H7 (cell line): ENCODE measurements around the gene TM4SF1. TPM values are rescaled to one million over a fixed set of nuclear protein-coding genes. Genes with fewer than 3 reads are reported as not detected.
"Not testable (repeated sequence)": the region's sequence is repeated elsewhere in the genome, so short reads cannot be mapped to it uniquely, and the experiment has no call there.

Experiments
- DNase-seq: peaks from one replicate; pipeline ENCODE4 v3.0.0; 2012
- H3K27me3 ChIP-seq: 2 replicates; pipeline ENCODE4 v1.6.0; 2011; ENCODE audit warnings: mild to moderate bottlenecking, low read length; ENCODE audit not compliant: control insufficient read depth, insufficient read depth
- H3K36me3 ChIP-seq: replicated peaks from 2 replicates; pipeline ENCODE4 v1.5.1; 2011; ENCODE audit warnings: low read length; ENCODE audit not compliant: control insufficient read depth, insufficient read depth
- H3K4me3 ChIP-seq: 2 replicates; pipeline ENCODE4 v1.5.1; 2011; ENCODE audit warnings: low read depth, mild to moderate bottlenecking, control low read depth, low read length, moderate library complexity; ENCODE audit not compliant: insufficient read depth
- total RNA-seq: library from RNA; depleted of rRNA; stranded (reverse); fragments of >200 nt; shearing (Covaris generic); gene quantifications from 2 replicates; pipeline ENCODE4 v1.2.3, GENCODE V29; 2014

Gene TM4SF1
- total RNA-seq, 1 experiment from 2014 or later = 0.07 TPM

GRCh38 chr3:149362366-149362765, 15.1 kb downstream of the TM4SF1 start:
- H3K4me3 ChIP-seq = no peak overlapping the region
- no peaks in the 10 kb centered on the region for H3K36me3 ChIP-seq
- no peak for DNase-seq
- no peaks in the 10 kb centered on the region for H3K27me3 ChIP-seq

- DNase-seq = no peak
- H3K27me3 ChIP-seq = no peaks in the 10 kb centered on the region
- H3K4me3 ChIP-seq = no peak overlapping the region
- H3K36me3 ChIP-seq = no peaks in the 10 kb centered on the region
Observed at GRCh38 chr3:149356630-149357029, 20.8 kb downstream of the TM4SF1 start.

- Histone ChIP-seq H3K27me3 (no peaks in the 10 kb centered on the region), H3K4me3 (no peak overlapping the region), H3K36me3 (no peaks in the 10 kb centered on the region)
- no peak for DNase-seq
Observed at GRCh38 chr3:149356044-149356592, 21.3 kb downstream of the TM4SF1 start.

- H3K4me3 ChIP-seq = no peak overlapping the region
- H3K36me3 ChIP-seq = no peaks in the 10 kb centered on the region
- no peaks in the 10 kb centered on the region for H3K27me3 ChIP-seq
- DNase-seq = no peak
Observed at GRCh38 chr3:149353581-149354184, 23.8 kb downstream of the TM4SF1 start.

- no peak overlapping the region for H3K4me3 ChIP-seq
Observed at GRCh38 chr3:149352556-149352955, 24.9 kb downstream of the TM4SF1 start.

GRCh38 chr3:149343951-149344350, 33.5 kb downstream of the TM4SF1 start:
- no peak for DNase-seq
- no peaks in the 10 kb centered on the region for H3K27me3 ChIP-seq
- H3K36me3 ChIP-seq = no peaks in the 10 kb centered on the region
- H3K4me3 ChIP-seq = no peak overlapping the region

More at GRCh38 chr3:149352556-149352955, 24.9 kb downstream of the TM4SF1 start:
- peak; percentile 83 for DNase-seq
- Histone ChIP-seq H3K27me3 (no peaks in the 10 kb centered on the region), H3K36me3 (no peaks in the 10 kb centered on the region)

- H3K27me3 ChIP-seq = no peaks in the 10 kb centered on the region
- no peaks in the 10 kb centered on the region for H3K36me3 ChIP-seq
- DNase-seq = no peak
- H3K4me3 ChIP-seq = no peak overlapping the region
Observed at GRCh38 chr3:149342413-149343380, 34.8 kb downstream of the TM4SF1 start.

GRCh38 chr3:149340310-149340933, 37.0 kb downstream of the TM4SF1 start:
- Histone ChIP-seq H3K4me3 (no peak overlapping the region), H3K27me3 (no peaks in the 10 kb centered on the region), H3K36me3 (no peaks in the 10 kb centered on the region)
- no peak for DNase-seq

GRCh38 chr3:149339931-149340309, 37.5 kb downstream of the TM4SF1 start:
- no peaks in the 10 kb centered on the region for H3K36me3 ChIP-seq
- H3K27me3 ChIP-seq = no peaks in the 10 kb centered on the region
- H3K4me3 ChIP-seq = no peak overlapping the region
- peak; percentile 14 for DNase-seq

- H3K27me3 ChIP-seq, DNase-seq, H3K36me3 ChIP-seq, H3K4me3 ChIP-seq: not testable (repeated sequence)
Observed at GRCh38 chr3:149337486-149337885, 40.0 kb downstream of the TM4SF1 start.

GRCh38 chr3:149336925-149337324, 40.5 kb downstream of the TM4SF1 start:
- DNase-seq = no peak

GRCh38 chr3:149333176-149333859, 44.1 kb downstream of the TM4SF1 start, which contains the start of gene TM4SF18:
TSS of gene TM4SF18 (minus strand) at chr3:149333636. CDS start at chr3:149333382, 254 bp downstream.
- Histone ChIP-seq H3K27me3 (no peaks in the 10 kb centered on the region), H3K36me3 (no peaks in the 10 kb centered on the region), H3K4me3 (no peak within 1 kb of the TSS)
- DNase-seq = no peak

More at GRCh38 chr3:149336925-149337324, 40.5 kb downstream of the TM4SF1 start:
- no peaks in the 10 kb centered on the region for H3K36me3 ChIP-seq
- H3K4me3 ChIP-seq = no peak overlapping the region
- H3K27me3 ChIP-seq = no peaks in the 10 kb centered on the region

- no peak for DNase-seq
- no peaks in the 10 kb centered on the region for H3K27me3 ChIP-seq
- H3K4me3 ChIP-seq = no peak overlapping the region
- no peaks in the 10 kb centered on the region for H3K36me3 ChIP-seq
Observed at GRCh38 chr3:149332771-149333170, 44.7 kb downstream of the TM4SF1 start.

GRCh38 chr3:149332227-149332765, 45.2 kb downstream of the TM4SF1 start:
- Histone ChIP-seq H3K27me3 (no peaks in the 10 kb centered on the region), H3K4me3 (no peak overlapping the region), H3K36me3 (no peaks in the 10 kb centered on the region)
- no peak for DNase-seq
